H1 (cell line): ENCODE data around the gene BGLAP. TPM values are rescaled to one million over a fixed set of nuclear protein-coding genes. Genes with fewer than 3 reads are reported as not detected.
A peak's percentile ranks its signal among the peaks of the same experiment; 100 is the strongest.

ENCODE experiments used
- CTCF ChIA-PET: fragments of 300-600 bp; sonication (Branson Sonifier 250); formaldehyde crosslinking; loops from one replicate; lab custom pipeline; 2021; ENCODE audit not compliant: partially characterized antibody; lab: Charles Lee
- POLR2A ChIA-PET: fragments of 300-600 bp; sonication (Branson Sonifier 250); formaldehyde crosslinking; loops from one replicate; lab custom pipeline; 2021; ENCODE audit warnings: inconsistent platforms; ENCODE audit not compliant: partially characterized antibody; lab: Charles Lee
- DNase-seq, 2 experiments: peaks; one replicate each; pipeline versions ENCODE4 v3.0.0 to v3.0.0-alpha.2; 2010 to 2022; ENCODE audit warnings: low spot score in 2 of 2, low read depth in 1 of 2, mixed read lengths in 1 of 2
- FAIRE-seq: peaks from 2 replicates; lab custom pipeline; 2011; peaks lifted over from hg19 to GRCh38; lab: Jason Lieb, UNC
- H2AFZ ChIP-seq: 2 replicates; pipeline ENCODE4 v1.8.1; 2012; ENCODE audit warnings: low read length, inconsistent platforms
- H2AK5ac ChIP-seq: 2 replicates; pipeline ENCODE4 v1.6.1; 2013; ENCODE audit warnings: low read depth, low read length
- H2BK120ac ChIP-seq: replicated peaks from 2 replicates; pipeline ENCODE3; 2013; ENCODE audit warnings: low read depth, low read length, inconsistent platforms
- H2BK12ac ChIP-seq: 2 replicates; pipeline ENCODE4 v1.6.1; 2013; ENCODE audit warnings: low read depth, low read length
- H2BK15ac ChIP-seq: 2 replicates; pipeline ENCODE4 v1.6.1; 2013; ENCODE audit warnings: low read length
- H2BK20ac ChIP-seq: 2 replicates; pipeline ENCODE4 v1.6.1; 2013; ENCODE audit warnings: low read length
- H2BK5ac ChIP-seq: 2 replicates; pipeline ENCODE4 v1.6.1; 2013; ENCODE audit warnings: low read depth, low read length
- H3K14ac ChIP-seq: 2 replicates; pipeline ENCODE4 v1.6.1; 2013; ENCODE audit warnings: inconsistent platforms; ENCODE audit not compliant: insufficient read length
- H3K18ac ChIP-seq: 2 replicates; pipeline ENCODE4 v1.6.1; 2013; ENCODE audit warnings: low read length; ENCODE audit errors: extremely low read depth
- H3K23ac ChIP-seq: 2 replicates; pipeline ENCODE4 v1.6.1; 2013; ENCODE audit warnings: inconsistent platforms; ENCODE audit not compliant: insufficient read length
- H3K23me2 ChIP-seq: 2 replicates; pipeline ENCODE4 v1.6.1; 2013; ENCODE audit warnings: low read depth, low read length
- H3K27ac ChIP-seq: 2 replicates; pipeline ENCODE4 v1.6.1; 2011; ENCODE audit warnings: low read depth, low read length, inconsistent platforms
- H3K27me3 ChIP-seq, 4 experiments: replicated peaks in 1 of 4; 1 replicate in 1 of 4; 2 replicates in 3 of 4; pipeline versions ENCODE4 v1.6.1 to v1.8.1; 2011 to 2013; ENCODE audit warnings: low read length in 3 of 4, mild to moderate bottlenecking in 3 of 4, inconsistent platforms in 2 of 4, mixed read lengths in 2 of 4, moderate library complexity in 1 of 4; ENCODE audit not compliant: control insufficient read depth in 3 of 4, insufficient read depth in 3 of 4; ENCODE audit errors: extremely low read depth in 1 of 4
- H3K36me3 ChIP-seq, 4 experiments: 2 replicates each; pipeline versions ENCODE4 v1.6.1 to v1.8.1; 2011 to 2013; ENCODE audit warnings: mild to moderate bottlenecking in 4 of 4, low read length in 3 of 4, moderate library complexity in 2 of 4, control low read depth in 1 of 4, inconsistent platforms in 1 of 4; ENCODE audit not compliant: insufficient read depth in 4 of 4, control insufficient read depth in 2 of 4
- H3K4ac ChIP-seq: replicated peaks from 2 replicates; pipeline ENCODE3; 2013; ENCODE audit warnings: low read length, low read depth, mixed read lengths, inconsistent platforms; ENCODE audit not compliant: insufficient read length
- H3K4me1 ChIP-seq, 4 experiments: replicated peaks in 1 of 4; 1 replicate in 1 of 4; 2 replicates in 3 of 4; pipeline versions ENCODE4 v1.6.1 to v1.8.1; 2011 to 2013; ENCODE audit warnings: low read length in 3 of 4, inconsistent platforms in 2 of 4, mixed read lengths in 1 of 4; ENCODE audit not compliant: insufficient read depth in 4 of 4, control insufficient read depth in 3 of 4
- H3K4me2 ChIP-seq, 2 experiments: 2 replicates each; pipeline versions ENCODE4 v1.6.1 to v1.8.1; 2011 to 2013; ENCODE audit warnings: low read depth in 2 of 2, low read length in 2 of 2, control low read depth in 1 of 2, inconsistent platforms in 1 of 2, mild to moderate bottlenecking in 1 of 2; ENCODE audit not compliant: insufficient read depth in 1 of 2
- H3K4me3 ChIP-seq, 4 experiments: fragments of 200-600, 300-600 bp in 1 of 4; sonication (generic), shearing (Covaris generic), sonication (Bioruptor Twin) in 1 of 4; 2 replicates each; pipeline versions ENCODE4 v1.5.1 to v1.8.1; 2011 to 2016; ENCODE audit warnings: low read length in 4 of 4, low read depth in 3 of 4, control low read depth in 2 of 4, inconsistent platforms in 2 of 4, mild to moderate bottlenecking in 2 of 4, mixed read lengths in 1 of 4, moderate library complexity in 1 of 4; ENCODE audit not compliant: insufficient read depth in 2 of 4; ENCODE audit errors: extremely low read depth in 1 of 4
- H3K56ac ChIP-seq: replicated peaks from 2 replicates; pipeline ENCODE3; 2013; ENCODE audit warnings: low read depth, mild to moderate bottlenecking, mixed read lengths, low read length, inconsistent platforms; ENCODE audit not compliant: insufficient read length
- H3K79me1 ChIP-seq: 2 replicates; pipeline ENCODE4 v1.6.1; 2013; ENCODE audit warnings: low read depth, low read length, control low read depth
- H3K79me2 ChIP-seq, 2 experiments: 2 replicates each; pipeline versions ENCODE4 v1.6.1 to v1.8.1; 2012 to 2013; ENCODE audit warnings: low read length in 2 of 2, mild to moderate bottlenecking in 2 of 2, inconsistent platforms in 1 of 2; ENCODE audit not compliant: insufficient read depth in 2 of 2, control insufficient read depth in 1 of 2
- H3K9ac ChIP-seq, 4 experiments: replicated peaks in 1 of 4; 1 replicate in 1 of 4; 2 replicates in 3 of 4; pipeline versions ENCODE4 v1.6.1 to v1.8.1; 2011 to 2013; ENCODE audit warnings: low read depth in 3 of 4, low read length in 3 of 4, control low read depth in 2 of 4, mild to moderate bottlenecking in 2 of 4, moderate library complexity in 2 of 4, inconsistent platforms in 1 of 4; ENCODE audit errors: extremely low read depth in 1 of 4
- H3K9me3 ChIP-seq, 2 experiments: 2 replicates each; pipeline versions ENCODE4 v1.6.1 to v1.8.1; 2012 to 2013; ENCODE audit warnings: mild to moderate bottlenecking in 2 of 2, moderate library complexity in 2 of 2, control low read depth in 1 of 2, inconsistent platforms in 1 of 2, low read depth in 1 of 2, low read length in 1 of 2, mixed read lengths in 1 of 2; ENCODE audit not compliant: insufficient read depth in 2 of 2
- H4K20me1 ChIP-seq, 2 experiments: replicated peaks in 1 of 2; 2 replicates each; pipeline versions ENCODE3 to v1.8.1; 2011 to 2013; ENCODE audit warnings: inconsistent platforms in 2 of 2, low read length in 2 of 2, mild to moderate bottlenecking in 1 of 2; ENCODE audit not compliant: insufficient read depth in 2 of 2, control insufficient read depth in 1 of 2
- H4K5ac ChIP-seq: 2 replicates; pipeline ENCODE4 v1.6.1; 2013; ENCODE audit warnings: low read length, low read depth, mixed read lengths, inconsistent platforms; ENCODE audit not compliant: insufficient read length
- H4K8ac ChIP-seq: 2 replicates; pipeline ENCODE4 v1.8.0; 2013; ENCODE audit warnings: mild to moderate bottlenecking, moderate library complexity, low read length, inconsistent platforms; ENCODE audit not compliant: insufficient read depth; ENCODE audit errors: extremely low read depth
- H4K91ac ChIP-seq: replicated peaks from 2 replicates; pipeline ENCODE3; 2013; ENCODE audit warnings: low read length, mixed read lengths, inconsistent platforms; ENCODE audit not compliant: insufficient read length
- CHD1 ChIP-seq: IDR thresholded peaks from 2 replicates; pipeline ENCODE4 v1.6.1; 2012; ENCODE audit warnings: low read depth, low read length, improper control_type of control experiment
- CTBP2 ChIP-seq: IDR thresholded peaks from 2 replicates; pipeline ENCODE4 v1.7.0; 2011; ENCODE audit warnings: borderline replicate concordance, mild to moderate bottlenecking, moderate library complexity, mixed read lengths, low read length; ENCODE audit not compliant: insufficient read depth, insufficient read length
- SIN3A ChIP-seq, 2 experiments: IDR thresholded peaks in 1 of 2; conservative IDR thresholded peaks in 1 of 2; 2 replicates each; pipeline ENCODE4 v1.6.1; 2011 to 2012; ENCODE audit warnings: low read length in 2 of 2, improper control_type of control experiment in 1 of 2, low read depth in 1 of 2, mild to moderate bottlenecking in 1 of 2
- SIRT6 ChIP-seq: IDR thresholded peaks from one replicate; pipeline ENCODE4 v1.7.1; 2012; ENCODE audit warnings: low read length, inconsistent platforms
- WGBS, 2 experiments: shearing (Covaris generic) in 1 of 2; methylation state at CpG; one replicate each; pipeline versions ENCODE4 v1.1.6 to v1.1.7; 2013 to 2015; ENCODE audit warnings: low lambda C conversion rate in 2 of 2, mixed read lengths in 2 of 2, inconsistent platforms in 1 of 2, low coverage in 1 of 2, missing lambda C conversion rate in 1 of 2; ENCODE audit not compliant: insufficient replicate concordance in 2 of 2, insufficient coverage in 1 of 2, insufficient read length in 1 of 2; ENCODE audit errors: extremely low coverage in 1 of 2, missing lambda C conversion rate in 1 of 2; 5-methylcytosine and 5-hydroxymethylcytosine counted together
- polyA plus RNA-seq, 7 experiments: library from polyadenylated mRNA; depleted of rRNA in 3 of 7; stranded (reverse) in 5 of 7; unstranded in 2 of 7; fragments of >200 nt in 5 of 7; fragments of 200-250 nt in 2 of 7; gene quantifications; 1 replicate in 5 of 7; 2 replicates in 1 of 7; 4 replicates in 1 of 7; pipeline versions ENCODE4 v1.2.1 to v1.2.3, GENCODE V29; 2011 to 2013; ENCODE audit warnings: missing spikeins in 2 of 7, mixed read lengths in 2 of 7
- total RNA-seq: library from RNA; stranded (reverse); fragmentation: NEBNext Ultra II Directional; extraction: Animal tissue kit (Norgen Biotek cat#: 25700); gene quantifications from 2 replicates; pipeline ENCODE4 v1.2.1, GENCODE V29; 2021
- TF ChIP-seq, protein P1 (sequence below): IDR thresholded peaks from 2 replicates; pipeline ENCODE4 v1.6.1; 2012; ENCODE audit warnings: inconsistent platforms

BGLAP gene
- total and polyA plus RNA-seq, 2 of the 8 experiments (the other 6 are each of a cell fraction or from before 2014, with no cell fraction given), result 1.2 to 1.5 TPM

DNA sequence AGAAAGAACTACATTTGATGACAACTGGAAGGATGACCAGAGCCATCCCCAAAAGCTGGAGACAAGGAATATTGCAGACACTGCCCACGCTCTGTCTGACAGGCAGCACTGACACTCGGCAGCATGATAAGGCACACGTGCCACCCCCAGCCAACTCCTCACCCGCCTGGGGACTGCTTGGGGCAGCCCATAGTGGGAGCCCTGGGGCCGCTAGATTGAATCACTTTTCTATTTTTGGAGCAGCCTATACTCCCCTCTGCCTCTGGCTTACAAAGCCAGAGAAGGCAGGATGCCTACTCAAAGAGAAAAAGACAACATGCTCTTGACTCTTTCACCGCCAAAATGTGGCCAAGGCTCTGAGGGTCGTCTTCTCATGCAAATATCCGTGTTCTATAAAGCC, 39.3 kb downstream of the BGLAP start:
- DNase-seq, result no peak
- no peak overlapping the region for H3K23ac ChIP-seq
- no peak overlapping the region for H2BK120ac ChIP-seq
- no peak overlapping the region for H4K5ac ChIP-seq
- H3K27ac ChIP-seq, result 0 out of 2 replicates have a peak overlapping the region, but pooled peaks have one; percentile 90
- no peak for FAIRE-seq
- WGBS, 2 experiments, result 69% methylated on average over 8 of the region's 8 CpGs; no CpG with 5 or more reads in 1 of the 2 experiments
- no peak overlapping the region for H2BK12ac ChIP-seq
- peaks cover 10% of the 10 kb centered on the region for H3K79me1 ChIP-seq
- no peak overlapping the region; the same call in 1 of the 2 replicates for H4K8ac ChIP-seq
- peaks cover 0 to 10% (median 3%) of the 10 kb centered on the region in 4 experiments; a peak in 2 of 7 replicates for H3K4me1 ChIP-seq
- TF ChIP-seq SIN3A (conservative IDR thresholded peaks at IDR 0.05 in 1 of 2, IDR thresholded peaks at IDR 0.05 in 1 of 2; ENCODE audit: low read depth in 1 of 2, low read length in 2 of 2) (peak; percentile 47 to 65; a peak in 1 of 4 replicates), CHD1 (no peak), CTBP2 (no peak), SIRT6 (no peak)
- TF ChIP-seq, protein P1, sequence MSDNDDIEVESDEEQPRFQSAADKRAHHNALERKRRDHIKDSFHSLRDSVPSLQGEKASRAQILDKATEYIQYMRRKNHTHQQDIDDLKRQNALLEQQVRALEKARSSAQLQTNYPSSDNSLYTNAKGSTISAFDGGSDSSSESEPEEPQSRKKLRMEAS, result peak; percentile 47
- H2BK20ac ChIP-seq, result no peak overlapping the region
- no peak overlapping the region for H3K14ac ChIP-seq
- H3K4me3 ChIP-seq, result peak overlapping the region; percentile 74 to 93 (median 85); a peak in 7 of 8 replicates
- POLR2A ChIA-PET, result interaction anchor here (0.9 to 17.4 kb wide), 22 partner anchors 9 to 369 kb away, joined by 3 to 221 read pairs (median 6); partner anchors contain the start of genes BGLAP, CCT3, GLMP and PAQR6
- no peak overlapping the region for H2AFZ ChIP-seq
- no peaks in the 10 kb centered on the region for H3K9me3 ChIP-seq
- H3K36me3 ChIP-seq, result peaks cover 20 to 33% (median 29%) of the 10 kb centered on the region in 4 experiments; a peak in 7 of 8 replicates
- H3K4ac ChIP-seq, result no peak overlapping the region
- H4K91ac ChIP-seq, result no peak overlapping the region
- 0 out of 2 replicates have a peak overlapping the region, but pooled peaks have one; percentile 9 for H2BK5ac ChIP-seq
- H4K20me1 ChIP-seq, result peaks cover 3 to 20% of the 10 kb centered on the region in 2 experiments
- H3K9ac ChIP-seq, result peak overlapping the region in 3 of 4 experiments; percentile 91 to 97 (median 95); a peak in 4 of 7 replicates
- H2AK5ac ChIP-seq, result no peak overlapping the region
- peaks cover 23 to 37% of the 10 kb centered on the region in 2 experiments for H3K79me2 ChIP-seq
- H3K27me3 ChIP-seq, result no peaks in the 10 kb centered on the region
- peak overlapping the region; percentile 91 to 92 for H3K4me2 ChIP-seq
- CTCF ChIA-PET, result interaction anchor here (0.6 to 5.3 kb wide), 13 partner anchors 10 to 165 kb away, joined by 3 to 25 read pairs (median 4); no protein-coding TSS in a partner anchor
- H3K56ac ChIP-seq, result no peak overlapping the region
- H2BK15ac ChIP-seq, result no peak overlapping the region
- no peak overlapping the region for H3K18ac ChIP-seq
- peaks cover 13% of the 10 kb centered on the region for H3K23me2 ChIP-seq
